ENCODE results near the gene UNC13D. TPM values are rescaled to one million over a fixed set of nuclear protein-coding genes. Genes with fewer than 3 reads are reported as not detected.
"Not testable (repeated sequence)": the region's sequence is repeated elsewhere in the genome, so short reads cannot be mapped to it uniquely, and the experiment has no call there.

Gene UNC13D
- polyA plus RNA-seq, 3 donors: 3.6 to 5.7 (median 5.0) TPM

DNA sequence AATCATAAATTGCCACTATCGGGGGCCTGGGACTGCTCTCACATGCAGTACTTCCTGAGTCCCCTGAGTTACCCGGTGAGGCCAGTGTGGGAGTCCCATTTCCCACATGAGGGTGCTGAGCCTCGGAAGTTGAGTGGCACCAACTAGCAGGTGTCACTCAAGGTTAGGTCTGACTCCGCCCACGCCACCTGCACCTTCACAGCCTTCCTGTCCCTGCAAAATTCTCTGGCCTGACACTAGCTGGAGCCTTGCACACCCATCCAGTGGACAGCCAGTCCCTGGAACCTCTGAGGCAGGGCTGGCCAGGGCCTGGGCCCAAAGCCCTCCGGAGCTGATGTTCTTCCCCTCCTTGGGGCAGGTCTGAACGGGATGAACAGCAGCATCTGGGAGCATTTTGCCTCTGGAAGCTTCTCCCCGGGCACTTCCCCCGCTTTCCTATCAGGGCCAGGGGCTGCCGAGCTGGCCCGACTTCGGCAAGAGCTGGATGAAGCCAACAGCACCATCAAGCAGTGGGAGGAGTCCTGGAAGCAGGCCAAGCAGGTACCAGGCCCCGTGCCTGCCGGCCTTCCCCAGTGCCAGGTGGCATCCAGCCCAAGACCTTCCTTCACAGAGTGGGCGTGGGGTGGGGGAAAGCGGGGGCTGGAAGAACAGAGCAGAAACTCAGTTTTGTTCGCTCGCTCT, 21.9 kb downstream of the UNC13D start:
- DNase-seq (ENCODE audit: low read depth in 3 of 3, low spot score in 2 of 3): no peak

DNA sequence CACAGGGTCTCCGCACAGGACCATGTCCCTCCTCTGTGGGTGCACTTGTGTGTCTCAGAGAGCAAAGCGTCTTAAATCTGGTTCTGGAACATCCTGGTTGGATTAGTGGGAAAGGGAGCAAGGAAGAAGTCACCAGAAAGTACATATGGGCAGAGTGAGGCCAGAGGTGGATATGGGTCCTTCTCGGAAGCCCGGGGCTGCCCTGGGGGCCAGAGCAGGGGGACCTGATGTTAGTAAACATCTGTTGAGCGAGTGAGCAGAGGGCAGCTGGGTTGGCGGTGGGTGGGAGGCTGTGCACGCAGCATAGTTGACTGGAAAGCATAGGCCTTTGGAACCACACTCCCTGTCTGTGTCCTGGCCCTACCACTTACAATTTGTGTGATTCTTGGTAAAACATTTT, 22.7 kb downstream of the UNC13D start:
- no peak for DNase-seq (ENCODE audit: low read depth in 3 of 3, low spot score in 2 of 3)

DNA sequence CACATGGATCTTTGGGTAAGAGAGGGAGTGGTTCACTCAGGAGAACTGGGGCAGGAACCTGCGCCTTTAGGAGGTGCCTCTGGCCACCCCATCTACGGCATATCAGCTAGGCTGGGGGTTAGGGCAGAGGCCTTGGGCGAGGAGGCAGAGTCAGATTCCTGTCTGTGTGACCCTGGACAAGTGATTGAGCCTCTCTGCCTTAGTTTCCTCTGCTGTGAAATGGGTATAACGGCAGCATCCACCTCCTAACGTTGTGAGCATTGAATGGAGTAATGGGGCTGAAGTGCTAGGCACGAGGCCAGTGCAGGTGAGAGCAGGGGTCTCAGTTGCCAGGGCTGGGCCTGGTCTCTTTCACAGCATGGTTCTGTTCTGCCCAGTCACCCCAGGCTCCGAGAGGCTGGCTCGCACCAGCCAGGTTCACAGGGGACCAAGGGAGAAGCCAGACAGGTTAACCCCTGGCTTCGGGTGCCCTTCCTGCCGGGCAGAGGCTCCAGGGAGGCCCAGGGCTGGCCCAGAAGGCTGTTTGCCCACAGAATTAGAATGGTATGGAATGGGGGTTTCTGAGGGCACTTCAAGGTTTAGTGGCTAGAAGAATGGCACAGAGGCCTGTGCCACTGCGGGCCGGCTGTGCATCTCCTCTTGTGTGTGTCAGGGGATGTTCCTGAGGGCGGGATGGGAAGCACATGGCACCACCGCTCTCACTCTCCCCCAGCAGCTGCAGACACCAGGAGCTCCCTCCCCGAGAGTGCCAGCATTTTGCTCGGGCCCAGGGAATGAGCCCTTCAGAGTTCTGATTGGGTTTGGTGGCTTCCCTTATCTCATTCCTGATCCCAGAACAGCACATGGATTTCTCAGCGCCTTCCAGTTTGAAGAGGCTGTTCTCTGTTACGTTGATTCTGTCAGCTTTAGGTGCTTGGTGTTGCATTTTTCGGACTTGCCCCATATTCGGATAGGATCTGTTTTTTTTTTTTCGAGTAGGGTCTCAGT, 23.8 kb downstream of the UNC13D start:
- DNase-seq (ENCODE audit: low read depth in 3 of 3, low spot score in 2 of 3): no peak

DNA sequence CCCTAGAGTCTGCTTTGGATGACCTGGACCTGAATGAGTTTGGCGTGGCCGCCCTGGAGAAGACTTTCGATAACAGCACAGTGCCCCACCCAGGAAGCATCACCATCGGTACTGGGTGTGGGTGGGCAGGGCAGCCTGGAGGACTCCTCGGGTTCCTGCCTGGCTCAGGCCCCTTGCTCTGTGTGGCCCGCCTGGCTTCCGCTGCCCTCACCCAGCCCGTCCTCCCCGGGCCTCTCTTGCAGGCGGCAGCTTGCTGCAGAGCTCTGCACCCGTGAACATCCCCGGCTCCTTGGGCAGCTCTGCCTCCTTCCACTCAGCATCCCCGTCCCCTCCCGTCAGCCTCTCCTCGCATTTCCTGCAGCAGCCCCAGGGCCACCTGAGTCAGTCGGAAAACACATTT, 24.5 kb downstream of the UNC13D start:
- no peak for DNase-seq (ENCODE audit: low read depth in 3 of 3, low spot score in 2 of 3)

DNA sequence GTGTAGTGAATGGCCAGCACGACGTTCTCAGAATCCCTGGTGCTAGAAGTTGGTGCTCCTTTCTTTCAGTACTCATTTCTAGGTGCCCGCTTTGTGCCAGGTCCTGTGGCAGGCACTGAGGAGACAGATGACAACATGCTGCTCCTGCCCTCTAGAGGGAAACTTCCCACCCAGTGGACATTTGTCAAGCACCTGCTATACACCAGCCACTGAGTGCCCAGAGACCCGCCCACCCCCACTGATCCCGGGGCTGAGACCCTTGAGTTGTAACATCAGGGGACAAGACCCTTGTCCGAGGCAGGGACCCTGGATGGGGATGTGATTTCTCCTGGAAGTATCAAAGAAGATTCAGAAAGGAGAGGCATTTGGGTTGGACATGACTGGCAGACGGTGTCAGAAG, 25.1 kb downstream of the UNC13D start:
- no peak for DNase-seq (ENCODE audit: low read depth in 3 of 3, low spot score in 2 of 3)

DNA sequence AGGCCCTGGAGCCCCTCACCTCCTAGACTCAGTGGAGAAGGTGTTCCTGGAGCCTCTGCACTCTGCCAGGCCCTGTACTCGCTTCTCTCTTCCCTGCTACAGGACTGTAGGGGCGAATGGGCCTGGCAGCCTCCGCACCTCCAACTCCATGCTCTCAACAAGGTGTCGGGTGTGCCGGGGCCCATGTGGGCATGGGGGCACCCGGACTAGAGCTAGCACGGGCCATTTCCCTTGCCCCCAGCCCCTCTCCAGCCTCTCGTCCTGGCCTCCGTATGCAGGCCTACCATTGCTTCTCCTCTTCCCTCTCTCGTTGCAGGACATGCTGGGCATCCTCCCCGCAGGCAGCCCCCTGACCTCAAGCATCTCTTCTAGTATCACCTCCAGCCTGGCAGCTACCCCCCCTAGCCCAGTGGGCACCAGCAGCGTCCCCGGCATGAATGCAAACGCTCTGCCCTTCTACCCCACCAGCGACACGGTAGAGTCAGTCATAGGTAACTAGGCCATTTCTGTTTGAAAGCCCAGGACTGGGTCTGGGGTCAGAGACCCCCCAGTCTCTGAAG, 25.8 kb downstream of the UNC13D start:
- no peak for DNase-seq (ENCODE audit: low read depth in 3 of 3, low spot score in 2 of 3)

DNA sequence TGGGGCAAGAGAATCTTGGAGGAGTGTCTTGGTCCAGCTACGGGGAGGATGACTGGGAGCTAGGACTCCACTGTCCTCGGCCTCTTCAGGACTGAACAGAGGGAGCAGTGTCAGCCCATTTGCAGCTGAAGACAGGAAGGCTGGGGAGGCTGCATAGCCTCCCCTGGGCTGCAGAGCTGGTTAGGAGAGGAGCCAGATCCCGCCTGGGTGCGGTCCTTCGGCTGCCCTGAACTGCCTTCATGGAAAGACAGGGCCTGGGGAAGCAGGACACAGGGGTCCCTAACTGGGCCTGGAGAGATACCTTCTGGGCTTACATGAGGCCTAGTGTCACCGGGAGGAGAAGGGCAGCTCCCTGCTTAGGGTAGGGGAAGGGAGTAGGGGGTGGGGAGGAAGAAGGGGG, 26.6 kb downstream of the UNC13D start:
- DNase-seq (ENCODE audit: low read depth in 3 of 3, low spot score in 2 of 3): no peak

DNA sequence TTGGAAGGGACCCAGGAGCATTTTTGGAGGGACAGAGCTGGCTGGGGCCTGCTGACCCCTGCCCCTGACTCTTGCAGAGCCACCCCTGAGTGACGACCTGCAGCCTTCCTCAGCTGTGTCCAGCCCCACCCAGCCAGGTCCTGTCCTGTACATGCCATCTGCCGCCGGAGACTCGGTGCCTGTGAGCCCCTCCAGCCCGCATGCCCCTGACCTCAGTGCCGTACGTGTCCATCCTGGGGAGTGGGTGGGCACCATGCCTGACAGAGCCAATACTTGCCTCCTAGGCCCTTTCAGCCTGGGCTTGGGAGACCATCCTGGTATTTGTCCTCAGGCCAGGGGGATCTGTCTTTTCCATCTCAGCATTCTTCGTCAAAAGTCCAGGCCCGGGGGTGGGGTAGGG, 27.5 kb downstream of the UNC13D start:
- DNase-seq (ENCODE audit: low read depth in 3 of 3, low spot score in 2 of 3): no peak

DNA sequence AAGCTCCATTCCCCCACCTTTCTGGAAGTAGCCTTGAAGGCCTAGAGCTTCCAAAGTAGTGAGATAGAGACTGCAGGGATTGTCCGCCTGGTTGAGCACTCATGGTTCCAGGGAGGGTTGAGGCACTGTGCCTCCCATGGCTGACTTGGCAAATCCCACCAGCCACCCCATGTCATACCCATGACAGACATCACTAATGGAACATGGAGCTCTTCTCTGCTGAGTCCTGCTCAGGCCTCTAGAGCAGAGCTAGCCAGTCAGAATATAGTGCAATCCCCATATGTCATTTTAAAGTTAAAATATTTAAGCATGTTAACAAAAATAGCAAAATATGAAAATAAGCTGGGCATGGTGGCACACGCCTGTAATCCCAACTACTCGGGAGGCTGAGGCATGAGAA, 28.8 kb downstream of the UNC13D start:
- no peak for DNase-seq (ENCODE audit: low read depth in 3 of 3, low spot score in 2 of 3)

DNA sequence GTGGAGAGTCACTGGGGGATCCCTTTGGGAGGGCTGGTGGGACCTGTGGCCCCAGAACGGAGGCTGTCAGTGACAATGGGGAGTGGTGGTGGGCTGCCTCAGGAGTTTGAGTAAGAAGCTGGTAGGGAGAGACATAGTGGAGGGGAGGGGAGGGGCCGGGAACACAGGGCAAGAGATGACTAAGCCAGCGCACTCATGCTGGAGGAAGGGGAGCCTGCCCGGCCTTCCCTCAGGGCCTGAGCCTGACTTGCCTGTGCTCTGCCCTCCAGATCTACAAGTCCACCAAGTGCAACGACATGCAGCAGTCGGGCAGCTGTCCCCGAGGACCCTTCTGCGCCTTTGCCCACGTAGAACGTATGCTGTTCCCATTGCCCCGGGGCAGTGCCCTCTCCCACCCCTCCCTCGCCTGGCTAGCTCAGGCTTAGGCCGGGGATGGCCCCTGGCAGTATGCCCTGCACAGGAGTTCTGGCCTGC, 29.3 kb downstream of the UNC13D start:
- no peak for DNase-seq (ENCODE audit: low read depth in 3 of 3, low spot score in 2 of 3)

DNA sequence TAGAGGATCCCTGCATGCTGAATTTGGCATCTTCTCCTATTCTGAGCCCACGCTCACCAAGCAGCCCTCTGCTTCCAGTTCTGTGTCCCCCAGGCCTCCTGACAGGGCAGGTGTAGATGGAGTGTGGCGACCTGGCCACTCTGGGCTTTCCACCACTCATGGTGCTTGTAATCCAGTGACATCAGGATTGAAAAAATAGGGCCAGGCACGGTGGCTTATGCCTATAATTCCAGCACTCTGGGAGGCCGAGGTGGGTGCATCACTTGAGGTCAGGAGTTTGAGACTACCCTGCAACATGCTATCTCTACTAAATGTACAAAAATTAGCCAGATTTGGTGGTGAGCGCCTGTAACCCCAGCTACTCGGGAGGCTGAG, 30.2 kb downstream of the UNC13D start:
- DNase-seq (ENCODE audit: low read depth in 3 of 3, low spot score in 2 of 3): no peak

DNA sequence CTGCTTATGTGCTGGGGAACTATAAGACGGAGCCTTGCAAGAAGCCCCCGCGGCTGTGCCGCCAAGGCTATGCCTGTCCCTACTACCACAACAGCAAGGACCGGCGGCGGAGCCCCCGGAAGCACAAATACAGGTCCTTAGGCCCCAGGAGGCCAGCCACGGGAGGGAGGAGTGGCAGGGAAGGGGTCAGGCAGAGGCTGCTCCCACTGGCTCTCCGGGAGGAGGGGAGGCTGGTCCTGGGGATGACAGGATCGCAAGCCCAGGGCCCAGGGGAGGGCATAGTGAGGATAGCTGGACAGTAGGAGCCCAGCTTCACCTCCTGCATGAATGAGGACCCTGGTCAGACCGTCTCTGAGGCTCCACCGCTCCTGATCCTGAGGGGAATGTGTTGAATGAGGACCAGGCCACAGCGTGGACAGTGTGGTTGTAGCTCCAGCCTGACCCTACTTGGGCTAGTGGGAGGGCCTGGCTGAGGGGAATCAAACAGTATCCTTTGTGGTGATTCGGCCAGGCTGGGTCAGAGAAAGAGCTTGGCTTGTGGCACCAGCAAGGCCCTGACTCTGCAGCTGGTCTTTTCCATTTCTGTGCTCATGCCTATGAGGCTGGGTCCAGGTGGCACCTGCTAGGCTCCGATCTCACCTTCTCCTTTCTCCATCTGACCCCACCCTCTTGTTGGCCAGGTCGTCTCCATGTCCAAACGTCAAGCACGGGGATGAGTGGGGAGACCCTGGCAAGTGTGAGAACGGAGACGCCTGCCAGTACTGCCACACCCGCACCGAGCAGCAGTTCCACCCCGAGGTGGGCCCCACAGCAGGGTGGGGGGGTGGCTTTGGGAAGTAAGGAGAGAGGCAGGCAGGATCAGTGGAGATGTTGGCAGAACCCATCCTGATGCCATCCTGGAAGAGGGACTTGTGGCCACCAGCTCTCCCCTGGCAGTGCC, 30.9 kb downstream of the UNC13D start:
- DNase-seq (ENCODE audit: low read depth in 3 of 3, low spot score in 2 of 3): no peak

DNA sequence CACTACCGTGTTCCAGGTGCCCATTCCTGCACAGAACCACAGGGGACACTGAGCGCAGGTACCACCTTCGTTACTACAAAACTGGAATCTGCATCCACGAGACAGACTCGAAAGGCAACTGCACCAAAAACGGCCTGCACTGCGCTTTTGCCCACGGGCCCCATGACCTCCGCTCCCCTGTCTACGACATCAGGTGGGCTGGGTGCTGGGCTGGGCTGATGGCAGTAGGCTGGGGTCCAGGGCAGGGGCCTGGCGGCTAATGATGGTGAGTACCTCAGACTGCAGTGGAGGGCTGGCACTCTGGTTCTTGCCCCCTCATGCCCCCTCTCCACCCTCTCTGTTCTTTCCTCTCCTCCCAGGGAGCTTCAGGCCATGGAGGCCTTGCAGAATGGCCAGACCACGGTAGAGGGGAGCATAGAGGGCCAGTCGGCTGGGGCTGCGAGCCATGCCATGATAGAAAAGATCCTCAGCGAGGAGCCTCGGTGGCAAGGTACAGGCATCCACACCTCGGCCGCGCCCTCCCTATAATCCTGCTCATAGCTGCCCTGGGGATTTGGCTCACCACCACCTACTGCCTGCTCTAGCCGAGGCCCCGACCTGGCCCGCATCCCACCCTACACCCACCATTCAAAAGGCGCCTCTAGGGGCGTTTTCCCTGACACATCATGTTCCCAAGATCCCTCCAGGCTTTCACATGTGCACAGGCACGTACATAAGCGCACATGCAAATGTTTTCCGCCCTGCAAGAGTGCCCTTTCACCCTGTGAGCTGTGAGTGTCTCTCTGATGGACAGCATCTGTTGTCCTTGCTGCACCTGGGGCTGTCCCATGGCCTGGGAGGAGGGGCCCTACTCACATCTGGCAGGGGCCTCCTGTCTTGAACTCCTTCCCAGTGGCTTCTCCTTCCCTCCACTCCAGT, 31.8 kb downstream of the UNC13D start:
- no peak for DNase-seq (ENCODE audit: low read depth in 3 of 3, low spot score in 2 of 3)

DNA sequence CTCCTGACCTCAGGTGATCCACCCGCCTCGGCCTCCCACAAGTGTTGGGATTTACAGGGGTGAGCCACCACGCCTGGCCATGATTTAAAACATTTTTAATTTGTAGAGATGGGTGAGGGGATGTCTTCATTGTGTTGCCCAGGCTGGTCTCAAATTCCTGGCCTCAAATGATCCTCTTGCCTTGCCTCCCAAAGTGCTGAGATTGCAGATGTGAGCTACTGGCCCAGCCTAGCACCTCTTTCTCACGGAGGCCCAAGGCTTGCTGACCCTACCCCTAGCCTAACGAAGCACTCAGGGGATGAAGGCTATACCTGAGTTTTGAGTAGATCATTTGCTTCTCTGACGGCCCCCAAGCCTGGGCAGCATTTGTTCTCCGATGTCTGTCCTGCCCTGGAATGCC, 33.0 kb downstream of the UNC13D start:
- DNase-seq (ENCODE audit: low read depth in 3 of 3, low spot score in 2 of 3): no peak

DNA sequence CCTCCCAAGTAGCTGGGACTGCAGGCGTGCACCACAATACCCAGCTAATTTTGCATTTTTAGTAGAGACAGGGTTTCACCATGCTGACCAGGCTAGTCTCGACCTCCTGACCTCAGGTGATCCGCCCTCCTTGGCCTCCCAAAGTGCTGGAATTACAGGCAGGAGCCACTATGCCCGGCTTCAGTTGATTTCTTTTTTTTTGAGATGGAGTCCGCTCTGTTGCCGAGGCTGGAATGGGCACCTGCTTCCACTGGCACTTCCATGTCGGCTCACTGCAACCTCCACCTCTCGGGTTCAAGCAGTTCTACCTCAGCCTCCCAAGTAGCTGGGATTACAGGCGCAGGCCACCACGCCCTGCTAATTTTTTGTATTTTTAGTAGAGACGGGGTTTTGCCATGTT, 33.4 kb downstream of the UNC13D start:
- DNase-seq (ENCODE audit: low read depth in 3 of 3, low spot score in 2 of 3): not testable (repeated sequence)

DNA sequence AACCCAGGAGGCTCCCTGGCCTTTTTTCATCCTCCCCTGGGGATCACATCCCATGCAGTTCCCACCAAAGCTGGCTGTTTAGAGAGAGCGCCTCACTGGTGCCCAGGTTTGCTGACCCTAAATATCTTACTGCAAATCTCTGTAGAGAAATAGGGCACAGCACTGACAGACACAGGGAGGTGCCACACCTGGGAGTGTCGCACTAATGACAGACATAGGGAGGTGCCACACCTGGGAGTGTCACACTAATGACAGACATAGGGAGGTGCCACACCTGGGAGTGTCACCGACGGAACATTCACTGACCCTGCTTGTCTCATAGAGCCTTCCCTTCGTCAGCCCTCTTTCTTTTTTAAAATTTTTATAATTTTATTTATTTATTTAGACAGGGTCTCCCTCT, 34.0 kb downstream of the UNC13D start:
- no peak for DNase-seq (ENCODE audit: low read depth in 3 of 3, low spot score in 2 of 3)

DNA sequence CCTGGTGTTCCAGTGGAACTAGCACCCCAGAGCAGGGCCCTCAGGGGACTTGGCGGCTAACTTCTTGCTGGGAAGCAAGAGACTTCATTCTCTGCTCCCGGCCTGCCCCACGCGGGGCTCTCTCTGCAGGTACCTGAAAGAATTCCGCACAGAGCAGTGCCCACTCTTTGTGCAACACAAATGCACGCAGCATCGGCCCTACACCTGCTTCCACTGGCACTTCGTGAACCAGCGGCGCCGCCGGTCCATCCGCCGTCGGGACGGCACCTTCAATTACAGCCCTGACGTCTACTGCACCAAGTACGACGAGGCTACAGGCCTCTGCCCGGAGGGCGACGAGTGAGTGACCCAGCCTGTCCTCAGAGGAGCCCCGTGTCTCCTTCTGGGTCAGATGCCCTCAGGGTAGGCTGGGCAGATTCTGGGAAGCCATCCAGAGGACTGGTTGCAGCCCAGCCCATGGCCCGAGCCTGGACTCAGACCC, 34.5 kb downstream of the UNC13D start:
- no peak for DNase-seq (ENCODE audit: low read depth in 3 of 3, low spot score in 2 of 3)

DNA sequence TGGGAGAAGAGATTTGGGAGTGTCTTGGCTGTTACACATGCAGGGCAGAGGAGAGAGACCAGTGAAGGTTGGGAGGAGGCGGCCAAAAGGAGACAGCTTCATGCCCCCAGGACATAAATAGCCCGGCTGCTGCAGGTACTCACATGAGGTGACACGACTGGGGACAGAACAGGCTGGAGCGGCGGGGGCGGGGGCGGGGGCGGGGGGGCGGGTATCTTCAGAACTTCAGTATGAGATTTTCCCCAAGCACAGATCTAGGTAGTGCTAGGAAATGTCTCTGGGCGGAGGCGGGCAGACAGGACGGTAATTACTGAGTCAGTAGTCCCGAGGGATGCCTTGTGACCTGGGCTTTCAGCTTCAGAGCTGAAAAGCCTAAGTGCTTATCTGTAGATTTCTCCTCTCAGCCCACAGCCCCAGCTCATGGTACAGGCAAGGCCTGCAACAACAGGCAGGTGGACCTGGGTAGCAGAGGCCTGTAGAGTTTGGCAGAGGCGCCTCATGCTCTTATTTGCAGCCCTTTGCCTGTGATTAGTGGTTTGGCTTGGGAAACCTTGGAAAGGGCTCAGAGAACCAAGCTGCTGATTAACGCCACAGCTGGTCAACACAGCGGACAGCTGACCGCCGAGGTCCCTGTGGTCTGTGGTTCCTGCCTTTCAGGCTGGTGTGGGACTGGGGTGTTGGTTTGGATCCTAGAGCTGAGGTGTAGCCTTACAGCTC, 35.1 kb downstream of the UNC13D start:
- no peak for DNase-seq (ENCODE audit: low read depth in 3 of 3, low spot score in 2 of 3)

DNA sequence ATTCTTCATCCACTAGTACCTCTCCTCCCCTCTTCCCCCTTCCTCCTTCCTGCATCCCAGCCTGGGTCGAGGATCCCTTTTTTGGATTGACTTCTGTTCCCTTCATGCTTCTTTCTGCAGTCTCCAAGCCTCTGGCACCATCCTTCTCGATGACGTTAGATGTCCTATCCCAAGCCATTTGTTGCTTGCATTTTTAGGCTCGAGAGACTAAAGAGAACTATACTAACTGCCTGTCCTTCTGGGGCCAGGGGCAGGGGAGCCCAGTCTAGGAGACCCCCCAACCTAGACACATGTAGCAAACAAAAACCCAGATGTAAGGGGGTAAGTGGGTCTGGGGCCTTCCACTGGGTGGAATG, 35.7 kb downstream of the UNC13D start:
- DNase-seq (ENCODE audit: low read depth in 3 of 3, low spot score in 2 of 3): no peak

Measured in right renal cortex interstitium (tissue), 3 donors.